ENCODE data around the gene PFKFB3.

Gene PFKFB3

DNA sequence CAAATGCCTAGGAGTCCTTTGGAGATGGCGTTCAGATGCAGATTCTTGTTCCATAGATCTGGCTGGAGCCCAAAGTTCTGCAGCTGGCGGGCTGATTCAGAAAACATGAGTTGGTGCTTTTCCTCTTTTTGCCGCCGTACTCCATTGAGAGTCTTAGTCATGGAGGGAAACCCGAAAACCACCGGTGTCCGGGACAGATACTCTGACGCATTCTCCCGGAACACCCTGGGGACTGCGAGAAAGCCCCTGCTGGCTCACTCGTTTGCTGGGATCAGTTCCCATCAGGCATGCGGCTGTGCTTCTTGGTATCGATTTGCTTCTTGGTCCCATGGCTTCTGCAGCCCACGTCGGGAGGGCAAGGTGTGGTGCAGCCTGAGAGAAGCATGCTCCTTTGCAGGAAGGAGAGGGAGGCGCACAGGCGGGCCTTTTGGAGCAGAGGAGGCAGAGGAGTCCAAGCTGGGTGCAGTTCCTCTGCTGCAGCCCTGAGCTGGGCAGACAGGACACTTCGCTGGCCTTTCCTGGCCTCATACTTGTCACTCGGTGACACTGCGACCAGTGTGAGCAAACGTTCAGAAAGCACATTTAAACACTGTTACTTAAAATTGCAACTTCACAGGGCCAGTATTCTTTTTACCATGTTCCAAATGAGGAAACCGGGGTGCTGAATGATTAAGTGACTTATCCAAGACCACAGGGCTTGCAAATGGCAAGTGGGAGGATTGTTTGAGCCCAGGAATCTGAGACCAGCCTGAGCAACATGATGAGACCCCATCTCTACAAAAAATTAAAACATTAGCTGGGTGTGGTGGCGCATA is 30.6 kb upstream of the PFKFB3 start:
- TF ChIP-seq, protein P1, sequence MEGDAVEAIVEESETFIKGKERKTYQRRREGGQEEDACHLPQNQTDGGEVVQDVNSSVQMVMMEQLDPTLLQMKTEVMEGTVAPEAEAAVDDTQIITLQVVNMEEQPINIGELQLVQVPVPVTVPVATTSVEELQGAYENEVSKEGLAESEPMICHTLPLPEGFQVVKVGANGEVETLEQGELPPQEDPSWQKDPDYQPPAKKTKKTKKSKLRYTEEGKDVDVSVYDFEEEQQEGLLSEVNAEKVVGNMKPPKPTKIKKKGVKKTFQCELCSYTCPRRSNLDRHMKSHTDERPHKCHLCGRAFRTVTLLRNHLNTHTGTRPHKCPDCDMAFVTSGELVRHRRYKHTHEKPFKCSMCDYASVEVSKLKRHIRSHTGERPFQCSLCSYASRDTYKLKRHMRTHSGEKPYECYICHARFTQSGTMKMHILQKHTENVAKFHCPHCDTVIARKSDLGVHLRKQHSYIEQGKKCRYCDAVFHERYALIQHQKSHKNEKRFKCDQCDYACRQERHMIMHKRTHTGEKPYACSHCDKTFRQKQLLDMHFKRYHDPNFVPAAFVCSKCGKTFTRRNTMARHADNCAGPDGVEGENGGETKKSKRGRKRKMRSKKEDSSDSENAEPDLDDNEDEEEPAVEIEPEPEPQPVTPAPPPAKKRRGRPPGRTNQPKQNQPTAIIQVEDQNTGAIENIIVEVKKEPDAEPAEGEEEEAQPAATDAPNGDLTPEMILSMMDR (IDR thresholded peaks at IDR 0.05; ENCODE audit: borderline replicate concordance, insufficient read depth, low read depth, low read length), result no peak
- no peak overlapping the region for H3K4me3 ChIP-seq (ENCODE audit: low read depth, low read length)

DNA sequence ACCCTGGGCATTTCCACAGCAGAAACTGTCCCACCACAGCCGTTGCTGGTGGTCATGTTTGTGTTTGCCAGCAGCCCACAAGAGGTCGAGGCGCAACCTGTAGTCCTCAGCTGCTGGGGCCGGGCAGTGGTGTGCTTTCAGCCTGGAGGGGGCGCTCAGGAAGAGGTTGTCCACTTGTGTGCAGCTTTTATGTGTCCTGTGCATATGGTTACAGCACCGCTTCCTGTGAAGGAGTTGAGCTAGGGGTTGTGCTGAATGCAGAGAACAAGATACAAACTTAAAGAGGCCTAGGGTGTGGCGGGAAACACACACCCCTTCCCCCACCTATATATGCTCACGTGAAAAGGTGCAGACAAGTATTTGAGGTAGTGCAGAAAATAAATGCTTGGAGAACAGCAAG is 29.5 kb upstream of the PFKFB3 start:
- no peak overlapping the region for H3K4me3 ChIP-seq (ENCODE audit: low read depth, low read length)
- TF ChIP-seq, protein P1 (IDR thresholded peaks at IDR 0.05; ENCODE audit: borderline replicate concordance, insufficient read depth, low read depth, low read length), result peak; percentile 37; the same call in 1 of the 2 replicates

DNA sequence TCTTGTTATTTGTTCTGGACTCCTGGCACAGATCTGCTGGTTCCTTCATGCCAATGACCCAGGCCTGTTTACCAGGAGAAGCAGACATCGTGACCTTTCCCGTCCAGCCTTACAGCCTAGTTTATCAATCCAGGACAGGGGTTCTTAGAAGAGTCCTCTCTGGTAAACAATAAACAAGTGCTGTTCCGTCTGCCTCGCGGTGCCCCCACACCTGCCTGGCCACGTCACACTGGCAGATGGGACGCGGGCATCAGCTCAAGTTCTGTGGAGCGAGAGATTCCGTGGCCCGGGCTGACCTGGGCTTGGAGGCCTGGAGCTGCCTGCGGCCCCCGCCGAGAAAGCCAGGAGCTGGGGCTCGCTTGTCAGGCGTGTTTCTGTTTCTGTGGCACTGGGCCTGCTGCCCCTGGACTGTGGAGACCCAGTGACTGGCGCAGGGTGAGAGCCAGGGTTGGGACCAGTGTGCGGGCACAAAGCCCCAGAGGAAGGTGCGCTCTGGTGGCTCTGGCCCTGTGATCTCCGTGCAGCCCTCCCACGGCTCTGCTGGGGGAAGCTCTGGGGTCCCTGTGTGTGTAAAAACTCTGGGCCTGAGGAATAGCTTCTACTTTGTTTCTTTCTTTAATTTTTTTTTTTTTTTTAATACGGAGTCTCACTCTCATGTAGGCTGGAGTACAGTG is 28.4 kb upstream of the PFKFB3 start:
- no peak overlapping the region for H3K4me3 ChIP-seq (ENCODE audit: low read depth, low read length)
- TF ChIP-seq, protein P1 (IDR thresholded peaks at IDR 0.05; ENCODE audit: borderline replicate concordance, insufficient read depth, low read depth, low read length), result no peak

DNA sequence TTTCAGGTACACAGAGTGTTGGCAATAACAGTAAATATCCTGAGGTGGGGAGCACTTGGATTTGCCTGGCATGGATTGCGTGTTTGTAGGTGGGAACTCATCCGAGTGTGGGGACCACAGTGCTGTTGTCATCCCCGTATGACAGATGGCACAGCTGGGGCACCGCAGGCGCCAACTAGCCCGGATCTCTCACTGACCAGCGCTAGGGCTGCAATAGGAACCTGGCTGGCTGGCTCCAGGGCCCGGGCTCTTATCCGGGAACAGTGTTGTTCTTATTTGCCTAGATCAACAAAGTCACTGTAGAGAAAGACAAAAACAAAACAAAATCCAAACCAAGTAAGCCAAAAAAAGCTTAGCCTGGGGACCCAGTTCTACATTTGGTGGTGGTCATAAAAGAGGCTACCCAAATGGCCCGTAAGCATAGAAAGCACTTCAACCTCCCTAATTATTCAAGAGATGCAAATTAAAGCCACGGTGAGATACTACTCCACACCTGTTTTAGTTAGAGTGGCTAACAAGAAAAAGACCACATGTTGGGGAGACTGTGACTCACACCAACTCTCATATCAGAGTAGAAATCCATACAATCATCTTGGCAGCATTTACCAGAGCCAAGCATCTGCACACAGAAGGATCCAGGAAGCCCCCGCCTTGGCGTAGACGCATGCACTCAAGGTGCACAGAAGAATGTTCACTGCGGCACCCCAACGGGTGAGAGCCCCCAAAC is 27.2 kb upstream of the PFKFB3 start:
- TF ChIP-seq, protein P1 (IDR thresholded peaks at IDR 0.05; ENCODE audit: borderline replicate concordance, insufficient read depth, low read depth, low read length), result no peak
- no peak overlapping the region for H3K4me3 ChIP-seq (ENCODE audit: low read depth, low read length)

DNA sequence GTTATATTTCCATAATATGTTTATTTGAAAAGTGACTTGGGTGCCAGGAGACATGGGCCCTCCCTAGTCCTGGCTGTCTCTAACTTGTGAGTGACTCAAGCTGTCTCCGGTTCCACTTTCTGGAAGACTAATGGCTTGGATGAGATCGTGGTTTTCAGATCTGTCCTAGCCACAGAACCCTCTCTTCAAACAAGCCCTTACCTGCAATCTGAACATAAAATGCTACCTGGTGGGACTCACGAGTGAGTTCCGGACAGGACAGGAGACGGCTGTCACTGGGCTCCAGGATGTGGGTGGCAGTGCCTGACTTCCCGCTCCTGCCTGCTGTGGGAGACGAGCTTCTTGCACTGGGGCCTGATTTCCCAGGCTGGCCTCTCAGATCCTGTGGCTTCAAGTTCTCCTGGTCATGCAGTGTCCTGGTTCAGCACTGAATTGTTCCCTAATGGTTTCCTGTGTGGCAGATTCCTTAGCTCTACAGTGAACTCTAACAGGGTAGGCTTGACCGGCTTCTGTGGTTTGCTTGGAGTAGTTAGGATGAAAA is 26.0 kb upstream of the PFKFB3 start:
- TF ChIP-seq, protein P1 (IDR thresholded peaks at IDR 0.05; ENCODE audit: borderline replicate concordance, insufficient read depth, low read depth, low read length), result no peak
- H3K4me3 ChIP-seq (ENCODE audit: low read depth, low read length), result no peak overlapping the region

DNA sequence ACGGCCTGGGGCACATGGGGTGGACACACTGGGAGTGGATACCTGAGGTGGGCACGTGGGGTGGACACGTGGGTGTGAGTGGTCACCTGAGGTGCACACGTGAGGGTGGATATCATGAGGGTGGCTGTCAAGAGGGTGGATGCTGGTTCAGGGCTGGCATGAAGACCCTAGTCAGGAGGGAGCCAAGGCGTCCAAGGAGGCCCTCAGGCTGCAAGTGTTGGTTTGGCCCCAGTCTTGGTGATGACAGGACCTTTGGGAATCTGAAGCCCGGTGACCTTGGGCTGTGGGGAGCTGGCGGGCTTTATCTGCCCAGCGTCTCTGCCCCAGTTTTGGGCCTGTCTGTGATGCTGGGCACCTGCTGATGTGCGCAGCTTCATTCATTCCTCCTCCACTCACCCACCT is 24.9 kb upstream of the PFKFB3 start:
- TF ChIP-seq, protein P1 (IDR thresholded peaks at IDR 0.05; ENCODE audit: borderline replicate concordance, insufficient read depth, low read depth, low read length), result no peak
- no peak overlapping the region for H3K4me3 ChIP-seq (ENCODE audit: low read depth, low read length)
